HG03432 (cell line): Measurements from ENCODE around the gene SYT1.
A peak's percentile ranks its signal among the peaks of the same experiment; 100 is the strongest.
"Not testable (repeated sequence)": the region's sequence is repeated elsewhere in the genome, so short reads cannot be mapped to it uniquely, and the experiment has no call there.

Experiments used
- ATAC-seq: cut with Tn5 transposase; IDR thresholded peaks from one replicate; pipeline ENCODE4 v1.9.1; 2021; ENCODE audit warnings: mild to moderate bottlenecking, moderate library complexity; ENCODE audit not compliant: unreplicated experiment

Gene SYT1

DNA sequence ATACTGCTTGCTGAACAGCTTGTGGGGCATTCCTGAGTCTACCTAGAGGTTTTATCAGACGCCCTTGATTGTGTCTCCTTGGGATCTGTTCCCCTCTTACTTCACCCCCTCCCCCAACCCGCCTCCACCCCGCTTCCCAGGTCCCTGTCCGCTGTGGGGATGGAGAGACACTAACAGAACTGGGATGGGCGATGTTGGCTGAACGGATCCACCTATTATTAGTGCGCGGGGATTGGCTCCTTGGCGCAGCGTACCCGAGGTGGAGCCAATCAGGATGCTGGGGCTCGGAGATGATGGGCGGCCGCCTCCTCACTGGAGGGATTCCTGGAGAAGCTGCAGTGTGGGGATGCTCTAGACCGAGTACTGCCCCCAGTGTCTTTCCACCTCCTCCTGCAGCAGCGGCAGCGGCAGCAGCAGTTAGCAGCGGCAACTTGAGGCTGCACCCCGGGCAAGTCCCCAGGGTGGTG, at the start of gene SYT1:
Gene SYT1 (plus strand): TSS at position 372 of the 467 bp plus-strand sequence.
- peak; percentile 41 for ATAC-seq

DNA sequence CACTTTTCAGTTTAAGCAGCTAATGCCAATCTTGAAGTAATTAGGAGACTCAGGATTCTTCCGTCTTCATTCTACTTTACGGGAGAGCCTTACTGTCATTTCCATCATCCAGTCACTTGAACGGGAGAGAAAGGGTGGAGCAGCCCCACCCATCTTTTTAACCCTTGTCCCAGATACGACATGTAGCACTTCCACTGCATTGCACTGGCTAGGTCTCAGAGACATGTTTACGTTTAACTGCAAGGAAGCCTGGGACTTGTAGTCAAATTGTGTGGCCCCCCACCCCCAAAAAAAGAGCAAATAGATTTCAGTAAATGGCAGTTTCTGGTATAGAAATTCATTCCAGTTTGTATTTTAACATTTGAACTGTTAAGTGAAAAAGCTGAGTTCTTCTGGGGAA, 46.1 kb upstream of the SYT1 start:
- no peak for ATAC-seq

DNA sequence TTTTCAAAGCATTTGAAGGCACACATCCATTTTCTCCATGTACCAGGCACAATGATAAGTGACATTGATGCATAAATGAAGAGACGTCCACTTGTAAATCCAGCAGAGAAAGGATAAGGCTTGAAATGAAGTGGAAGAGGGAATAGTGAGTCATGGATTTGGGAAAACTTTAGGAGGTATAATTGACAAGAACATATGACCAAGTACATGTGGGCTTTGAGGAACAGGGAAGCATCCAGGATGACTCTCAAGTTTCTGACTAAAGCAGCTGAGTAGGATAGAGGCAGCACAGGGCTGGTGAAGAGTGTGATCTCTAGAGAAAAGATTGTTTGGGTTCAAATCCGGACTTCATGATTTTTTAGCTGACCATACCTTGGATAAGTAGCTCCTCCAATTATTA, 43.6 kb upstream of the SYT1 start:
- ATAC-seq = no peak

DNA sequence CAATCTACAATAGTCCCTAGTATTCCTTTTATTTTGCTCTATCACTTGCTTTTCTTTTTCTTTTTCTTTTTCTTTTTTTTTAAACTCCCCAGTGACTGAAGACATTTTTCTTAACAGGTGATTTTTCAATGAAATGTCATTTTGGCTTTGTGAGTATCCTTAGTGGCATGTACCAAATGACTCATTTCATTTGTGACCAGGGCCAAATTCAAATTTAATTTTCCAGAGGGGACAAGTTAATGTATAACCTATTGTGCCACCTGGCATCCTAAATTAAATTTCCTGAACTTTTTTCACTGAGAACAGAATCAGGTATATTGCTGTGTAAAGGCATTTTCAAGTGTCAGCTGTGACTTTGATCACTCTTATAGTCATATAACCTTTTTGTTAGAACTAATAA, 39.7 kb upstream of the SYT1 start:
- no peak for ATAC-seq

DNA sequence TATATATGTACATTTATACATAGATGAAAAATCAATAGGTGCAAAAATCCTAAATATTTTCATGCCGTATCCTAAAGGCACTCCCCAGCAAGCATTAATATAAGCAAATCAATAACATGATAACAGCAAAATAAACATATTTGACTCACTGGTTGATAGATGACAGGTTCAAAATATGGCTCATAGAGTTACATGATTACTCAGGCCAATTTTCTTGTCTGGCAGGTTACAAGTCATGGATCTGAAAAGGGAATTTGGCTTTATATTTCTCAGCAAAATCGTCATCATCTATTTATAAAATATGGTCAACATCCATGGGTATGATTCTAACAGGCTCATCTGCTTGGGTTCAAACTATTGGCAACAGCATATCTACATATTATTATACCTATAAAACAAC, 34.9 kb upstream of the SYT1 start:
- no peak for ATAC-seq

DNA sequence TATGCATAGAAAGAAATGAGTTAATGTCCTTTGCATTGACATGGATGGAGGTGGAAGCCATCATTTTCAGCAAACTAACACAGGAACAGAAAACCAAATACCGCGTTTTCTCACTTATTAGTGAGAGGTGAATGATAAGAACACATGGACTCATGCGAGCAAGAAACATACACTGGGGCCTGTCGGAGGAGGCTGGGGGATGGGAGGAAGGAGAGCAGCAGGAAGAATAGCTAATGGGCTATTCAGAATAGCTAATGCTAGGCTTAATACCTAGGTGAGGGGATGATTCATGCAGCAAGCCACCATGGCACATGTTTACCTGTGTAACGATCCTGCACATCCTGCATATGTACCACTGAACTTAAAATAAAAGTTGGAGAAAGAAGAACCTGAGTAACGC, 29.1 kb upstream of the SYT1 start:
- ATAC-seq = no peak

DNA sequence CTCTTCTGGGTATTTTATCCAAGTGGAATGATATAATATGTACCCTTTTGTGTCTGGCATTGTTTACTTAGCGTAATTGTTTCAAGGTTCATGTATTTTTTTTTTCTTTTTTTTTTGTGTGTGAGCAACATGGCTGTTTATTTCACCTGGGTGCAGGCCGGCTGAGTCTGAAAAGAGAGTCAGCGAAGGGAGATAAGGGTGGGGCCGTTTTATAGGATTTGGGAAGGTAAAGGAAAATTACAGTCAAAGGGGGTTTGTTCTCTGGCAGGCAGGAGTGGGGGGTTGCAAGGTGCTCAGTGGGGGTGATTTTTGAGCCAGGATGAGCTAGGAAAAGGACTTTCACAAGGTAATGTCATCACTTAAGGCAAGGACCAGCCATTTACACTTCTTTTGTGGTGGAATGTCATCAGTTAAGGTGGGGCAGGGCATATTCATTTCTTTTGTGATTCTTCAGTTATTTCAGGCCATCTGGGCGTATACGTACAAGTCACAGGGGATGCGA, 24.0 kb upstream of the SYT1 start:
- not testable (repeated sequence) for ATAC-seq

DNA sequence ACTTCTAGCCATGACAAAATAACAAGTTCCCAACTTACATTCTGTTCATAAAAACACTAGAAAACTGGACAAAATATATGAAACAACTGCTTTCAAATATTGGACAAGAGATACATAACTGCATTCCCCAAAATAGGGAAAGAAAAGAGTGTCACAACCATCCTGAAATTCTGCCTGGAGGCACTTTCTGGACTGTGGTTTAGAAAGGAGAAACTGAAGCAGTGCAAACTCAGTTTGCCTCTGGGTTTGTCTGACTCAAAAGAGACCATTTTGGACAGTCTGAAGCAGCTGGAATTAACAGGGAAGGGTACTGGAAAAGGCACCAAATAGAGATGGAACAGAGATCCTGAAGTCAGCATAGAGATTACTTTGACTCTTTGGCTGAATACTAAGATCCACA, 11.3 kb upstream of the SYT1 start:
- ATAC-seq = no peak

DNA sequence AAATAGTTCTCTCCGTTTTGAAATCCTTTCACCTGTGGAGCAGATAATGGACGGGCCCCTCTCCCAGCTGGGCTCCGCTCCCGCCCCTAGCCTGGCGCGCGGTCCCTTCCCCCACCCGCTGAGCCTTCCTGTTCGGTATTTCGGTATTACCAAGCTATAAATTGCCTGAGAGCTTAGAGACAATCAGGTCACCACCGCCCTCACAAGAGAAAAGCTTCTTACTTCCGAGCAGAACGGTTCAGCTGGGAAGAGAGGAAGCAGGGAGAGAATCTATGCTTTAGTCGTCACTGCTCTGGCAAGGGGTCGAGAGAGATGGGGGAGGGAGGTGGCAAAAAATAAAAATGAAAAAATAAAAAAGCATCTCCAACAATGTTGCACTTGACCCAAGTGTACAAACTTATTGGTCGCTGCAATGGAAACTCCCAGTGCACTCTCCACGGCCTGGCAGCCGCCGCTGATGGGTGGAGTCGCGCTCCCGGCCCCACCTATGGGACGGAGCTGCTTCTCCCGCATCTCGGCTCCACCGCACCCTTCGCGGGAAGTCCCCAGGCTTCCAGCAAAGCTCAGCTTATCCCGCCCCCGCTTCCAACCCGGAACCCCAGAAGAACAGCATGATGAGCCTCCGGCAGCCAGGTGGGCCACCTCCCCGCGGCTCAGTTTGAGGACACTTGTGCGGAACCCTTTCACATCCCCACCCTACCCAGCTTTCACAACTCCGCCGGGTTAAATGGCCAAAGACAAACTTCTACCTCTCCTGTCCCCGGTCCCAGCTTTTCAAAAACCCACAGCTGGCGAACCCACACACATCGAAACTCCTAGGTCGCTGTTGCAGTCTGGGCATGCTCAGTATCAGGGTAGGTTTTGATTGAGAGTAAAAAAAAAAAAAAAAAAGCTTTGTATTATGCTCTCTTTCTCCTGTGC, 832 bp upstream of the SYT1 start:
- ATAC-seq = peak; percentile 56

DNA sequence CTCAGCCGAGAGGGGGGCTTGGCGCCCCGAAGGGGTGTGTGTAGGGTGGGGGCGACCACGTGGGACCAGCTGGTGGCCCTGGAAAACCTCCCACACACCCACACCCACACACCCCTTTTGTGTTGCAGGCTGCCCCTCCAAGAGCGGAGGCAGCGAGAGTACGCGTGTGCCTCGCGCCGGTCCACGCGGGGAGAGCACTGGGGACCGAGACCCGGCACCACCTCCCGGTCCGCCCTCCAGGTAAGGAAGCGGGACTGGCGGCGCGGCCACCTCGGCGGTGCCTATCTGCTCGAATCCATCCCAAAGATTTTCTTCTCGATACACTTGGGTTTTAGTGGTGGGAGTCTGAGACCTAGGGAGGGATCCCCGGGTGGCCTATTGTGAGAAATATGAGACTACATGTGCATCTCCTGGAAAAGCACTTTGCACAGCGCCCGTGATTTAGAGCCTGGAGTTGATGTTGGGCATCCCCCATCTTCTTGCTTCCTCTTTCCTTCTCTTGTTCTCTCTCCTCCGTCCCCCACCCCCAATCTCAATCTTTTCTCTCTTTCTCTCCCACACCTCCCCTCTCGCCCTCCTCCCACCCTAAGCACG, 393 bp downstream of the SYT1 start:
- peak; percentile 31 for ATAC-seq

DNA sequence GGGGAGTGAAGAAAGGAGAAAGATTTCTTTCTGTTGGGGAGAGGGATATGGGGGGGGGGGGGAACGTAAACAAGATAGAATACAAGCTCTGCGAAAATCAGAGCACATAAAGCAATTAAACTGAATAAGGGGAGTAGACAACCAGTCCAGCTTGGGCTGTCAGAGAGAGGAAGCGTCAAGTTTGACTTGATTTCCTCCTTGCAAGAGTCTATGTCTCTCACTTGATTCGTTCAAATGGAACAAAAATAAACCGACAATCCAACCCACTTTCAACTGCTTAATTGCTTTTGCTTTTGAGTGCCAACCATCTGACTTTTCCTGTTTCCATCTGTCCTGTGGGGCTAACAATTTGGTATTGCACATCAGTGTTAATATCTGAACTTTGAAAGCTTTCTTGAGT, 942 bp downstream of the SYT1 start:
- no peak for ATAC-seq

DNA sequence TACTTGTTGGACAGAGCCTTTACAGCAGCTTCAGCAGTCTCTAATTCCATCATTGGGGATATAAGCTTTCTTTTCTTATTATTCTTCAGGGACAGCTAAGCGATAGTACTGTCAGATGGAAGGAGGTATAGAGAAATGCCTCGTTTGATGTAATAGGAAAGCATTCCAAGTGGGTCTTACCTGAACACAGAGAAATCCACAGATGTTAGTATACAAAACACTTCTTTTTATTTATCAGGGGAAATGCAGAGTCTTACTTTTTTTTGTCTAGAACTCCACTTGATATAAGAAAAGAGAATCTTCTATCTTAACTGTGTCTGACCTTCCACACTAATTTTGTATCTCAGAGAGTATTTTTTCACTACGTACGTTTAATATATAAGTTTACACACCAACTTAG, 1.9 kb downstream of the SYT1 start:
- no peak for ATAC-seq

DNA sequence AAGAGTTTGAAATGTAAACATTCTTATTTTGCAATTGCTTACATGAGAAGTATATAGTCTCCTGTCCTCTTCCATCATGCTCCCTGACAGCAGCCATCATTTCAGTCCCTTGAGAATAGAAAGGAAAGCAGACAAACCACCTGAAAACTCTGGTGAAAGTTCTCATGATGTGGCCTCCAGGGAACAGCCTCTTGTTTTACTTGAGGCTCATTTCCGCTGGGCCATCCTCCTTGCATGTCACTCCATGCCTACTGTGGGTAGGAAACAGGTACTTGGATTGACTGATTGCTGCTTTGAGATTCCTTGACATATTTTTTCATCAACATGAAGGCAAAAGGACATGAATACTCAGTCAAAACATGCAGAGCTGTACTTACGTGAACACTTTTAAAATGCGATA, 6.0 kb downstream of the SYT1 start:
- ATAC-seq = peak; percentile 71

DNA sequence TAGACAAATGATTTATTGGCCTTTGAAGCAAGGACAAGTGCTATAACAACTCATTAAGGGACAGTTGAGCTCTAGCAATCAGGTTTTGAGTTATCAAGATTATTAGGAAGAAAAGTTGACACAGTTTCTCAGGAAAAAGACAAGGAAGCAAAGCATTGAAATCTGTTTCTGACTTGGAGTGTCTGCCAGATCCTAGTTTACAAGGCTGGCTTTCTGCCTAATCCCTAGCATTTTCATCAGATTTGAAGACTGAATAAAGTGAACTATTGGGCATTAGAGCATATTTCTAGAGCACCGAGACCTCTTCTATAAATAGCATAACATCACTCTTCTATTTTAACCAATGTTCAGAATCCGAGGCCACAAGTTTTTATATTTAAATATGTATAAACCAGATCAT, 7.0 kb downstream of the SYT1 start:
- no peak for ATAC-seq

DNA sequence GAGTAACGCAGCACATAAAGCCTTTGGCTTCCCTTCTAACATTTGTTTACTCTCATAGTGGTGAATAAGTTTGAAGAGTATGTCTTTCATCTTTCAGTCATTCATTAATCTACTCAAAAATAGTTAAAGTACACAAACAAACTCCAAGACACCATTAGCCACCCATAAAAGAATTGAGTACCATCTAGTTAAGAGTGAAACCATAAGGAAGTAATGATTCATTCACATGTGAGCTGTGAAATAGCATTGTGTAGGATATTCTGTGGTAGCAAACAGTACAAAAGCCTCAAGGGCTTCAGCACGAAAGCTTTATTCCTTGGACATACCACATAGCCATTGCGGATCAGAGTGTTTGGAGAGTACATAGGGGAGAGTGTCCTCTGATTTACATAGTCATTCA, 13.9 kb downstream of the SYT1 start:
- ATAC-seq = no peak

DNA sequence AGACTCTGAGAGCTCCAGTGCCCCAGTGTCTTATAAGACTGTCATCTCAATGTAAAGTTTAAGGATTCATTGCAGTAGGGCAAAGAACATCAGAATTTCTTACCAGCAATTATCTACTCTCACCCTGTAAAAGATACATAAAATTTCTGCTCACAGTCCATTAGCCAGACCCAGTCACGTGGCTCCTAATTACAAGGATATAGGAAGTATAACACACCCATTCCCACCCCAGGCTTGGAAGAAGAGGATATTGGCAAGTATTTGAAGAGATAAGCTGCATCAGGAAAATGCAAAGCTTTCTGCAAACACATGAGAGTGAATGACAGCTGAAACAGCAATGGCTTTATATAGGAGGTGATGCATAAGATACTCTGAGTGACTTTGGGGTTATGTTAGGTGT, 14.3 kb downstream of the SYT1 start:
- no peak for ATAC-seq

DNA sequence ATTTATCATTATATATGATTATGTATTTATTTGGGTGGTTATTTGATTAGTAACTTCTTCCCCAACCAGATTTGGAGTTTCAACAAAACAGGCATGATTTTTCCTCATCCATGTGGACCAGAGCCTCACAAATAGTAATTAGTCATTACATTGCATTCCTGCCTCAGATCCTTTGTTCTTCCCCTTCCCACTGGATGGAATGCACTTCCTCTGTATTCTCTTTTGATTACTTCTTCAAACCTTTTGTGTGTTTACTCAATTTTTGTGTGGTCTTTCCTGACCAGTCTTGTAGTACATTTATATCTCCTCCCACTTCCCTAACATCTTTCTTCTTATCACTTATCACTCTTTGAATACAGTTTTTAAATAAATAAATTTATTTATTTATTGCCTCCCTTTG, 15.5 kb downstream of the SYT1 start:
- no peak for ATAC-seq

DNA sequence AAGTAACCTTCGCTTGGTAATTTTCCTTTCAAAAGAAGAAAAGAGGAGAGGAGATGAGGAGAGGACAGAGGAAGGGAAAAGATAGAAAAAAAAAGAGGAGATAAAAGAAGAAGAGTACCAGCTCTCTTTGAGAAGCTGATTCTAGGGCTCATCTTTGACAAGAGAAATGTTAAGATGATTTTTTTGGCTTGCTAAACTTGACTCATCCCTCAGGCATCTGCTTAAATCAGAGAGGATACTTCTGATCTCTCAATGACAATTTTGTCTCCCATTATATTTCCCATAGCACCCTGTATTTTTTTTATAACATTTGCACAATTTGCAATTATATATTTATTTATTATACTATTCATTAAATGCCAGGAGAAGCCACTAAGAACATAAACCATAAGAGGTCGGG, 17.1 kb downstream of the SYT1 start:
- ATAC-seq = no peak

DNA sequence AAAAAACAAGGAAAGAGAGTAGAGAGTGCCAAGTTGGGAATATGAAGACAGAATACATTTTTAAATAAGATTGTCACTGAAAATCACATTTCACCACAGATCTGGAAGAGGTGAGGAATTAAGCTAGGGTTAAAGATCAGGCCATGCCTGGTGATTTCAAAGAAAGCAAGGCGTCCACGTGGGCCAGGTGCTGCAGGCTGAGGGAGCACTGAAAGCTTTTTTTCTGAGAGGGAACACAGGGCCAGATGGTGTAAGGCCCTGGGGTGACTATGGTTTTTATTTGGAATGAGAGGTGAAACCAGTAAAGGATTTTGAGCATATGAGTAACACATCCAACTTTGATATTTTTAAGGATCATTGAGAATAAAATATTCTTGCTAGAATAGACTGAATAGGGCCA, 20.9 kb downstream of the SYT1 start:
- ATAC-seq = no peak

DNA sequence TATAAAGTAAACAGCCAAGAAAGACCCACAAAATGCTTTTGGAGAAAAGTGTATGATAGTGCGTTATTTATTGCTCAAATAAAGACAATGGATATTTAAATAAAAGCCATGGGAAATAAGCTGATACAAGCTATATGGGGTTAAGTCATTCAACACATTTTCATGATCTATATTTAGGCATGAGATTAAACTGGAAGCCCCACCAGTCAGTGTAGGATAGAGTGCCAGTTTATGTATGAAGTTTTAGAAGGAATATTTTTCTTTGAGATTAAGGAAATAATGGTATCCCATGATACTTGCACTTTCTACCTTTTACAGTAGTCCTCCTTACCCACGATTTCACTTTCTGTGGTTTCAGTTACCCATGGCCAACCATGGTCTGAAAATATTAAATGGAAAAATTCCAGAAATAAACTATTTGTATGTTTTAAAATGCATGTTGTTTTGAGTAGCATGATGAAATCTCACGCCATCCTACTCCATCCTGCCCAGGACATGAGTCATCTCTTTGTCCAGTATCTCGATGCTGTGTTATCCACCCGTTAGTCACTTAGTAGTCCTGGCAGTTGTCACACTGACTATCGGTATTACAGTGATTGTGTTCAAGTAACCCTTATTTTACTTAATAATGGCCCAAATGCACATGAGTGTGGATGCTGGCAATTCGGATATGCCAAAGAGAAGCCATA, 22.3 kb downstream of the SYT1 start:
- ATAC-seq = no peak

DNA sequence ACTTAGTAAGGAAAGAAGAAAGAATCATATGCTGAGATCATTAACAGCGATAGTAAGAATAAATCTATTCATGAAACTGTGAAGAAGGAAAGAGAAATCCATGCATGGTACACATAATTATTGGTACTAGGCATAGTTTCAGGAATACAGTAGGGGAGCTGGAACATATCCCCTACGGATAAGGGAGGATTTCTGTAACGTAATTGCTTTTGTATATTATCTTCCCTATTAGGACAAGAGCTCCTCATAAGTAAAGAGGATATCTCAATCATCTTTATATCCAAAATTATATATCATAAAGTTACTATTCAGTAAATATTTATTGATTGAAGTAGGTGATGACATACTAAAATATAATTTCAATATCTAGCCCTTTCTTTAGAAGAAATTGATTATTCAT, 22.9 kb downstream of the SYT1 start:
- ATAC-seq = no peak

DNA sequence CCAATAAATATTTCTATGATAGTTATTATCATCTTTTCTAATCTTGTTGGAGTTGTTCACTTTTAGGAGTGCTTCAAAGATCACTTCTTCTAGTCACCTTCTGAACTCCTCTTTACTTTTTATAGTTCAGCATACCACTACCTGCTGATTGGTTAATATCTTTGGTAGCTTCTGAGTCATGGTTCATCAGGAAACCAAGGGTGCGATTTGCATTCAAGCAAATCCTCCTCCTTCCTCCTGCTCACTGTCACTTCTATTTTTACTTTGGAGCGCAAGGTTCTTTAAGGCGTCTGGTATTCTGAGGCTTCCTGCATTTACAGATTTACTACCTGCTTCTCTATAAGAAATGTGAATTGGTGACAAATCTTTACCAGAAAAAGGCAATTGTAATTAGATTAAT, 24.0 kb downstream of the SYT1 start:
- ATAC-seq = peak; percentile 97
